Activated T-cell treated with anti-CD3 and anti-CD28 coated beads for 48 hours (primary cell): ENCODE data around the gene BACH1.

Experiments used
- DNase-seq: peaks from one replicate; pipeline ENCODE4 v3.0.0-alpha.2; 2020; ENCODE audit warnings: low read depth

Gene BACH1

DNA sequence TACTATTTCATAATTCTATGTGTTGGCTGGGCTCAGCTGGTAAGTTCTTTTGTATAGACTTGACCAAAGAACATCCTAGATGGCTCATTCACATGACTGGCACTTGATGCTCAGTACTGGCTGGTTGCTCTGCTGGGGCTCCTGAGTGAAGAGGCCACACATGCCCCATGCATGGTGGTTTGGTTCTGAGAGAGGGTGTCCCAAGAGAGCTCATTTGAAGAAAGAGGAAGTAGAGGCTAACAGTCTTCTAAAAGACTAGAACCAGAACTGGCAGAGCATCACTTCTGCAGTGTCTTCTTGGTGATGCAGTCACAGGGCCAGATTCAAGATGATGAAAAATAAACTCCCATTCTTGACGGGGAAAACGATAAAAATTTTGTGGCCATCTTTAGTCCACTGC is 5.2 kb upstream of the BACH1 start:
- no peak for DNase-seq

DNA sequence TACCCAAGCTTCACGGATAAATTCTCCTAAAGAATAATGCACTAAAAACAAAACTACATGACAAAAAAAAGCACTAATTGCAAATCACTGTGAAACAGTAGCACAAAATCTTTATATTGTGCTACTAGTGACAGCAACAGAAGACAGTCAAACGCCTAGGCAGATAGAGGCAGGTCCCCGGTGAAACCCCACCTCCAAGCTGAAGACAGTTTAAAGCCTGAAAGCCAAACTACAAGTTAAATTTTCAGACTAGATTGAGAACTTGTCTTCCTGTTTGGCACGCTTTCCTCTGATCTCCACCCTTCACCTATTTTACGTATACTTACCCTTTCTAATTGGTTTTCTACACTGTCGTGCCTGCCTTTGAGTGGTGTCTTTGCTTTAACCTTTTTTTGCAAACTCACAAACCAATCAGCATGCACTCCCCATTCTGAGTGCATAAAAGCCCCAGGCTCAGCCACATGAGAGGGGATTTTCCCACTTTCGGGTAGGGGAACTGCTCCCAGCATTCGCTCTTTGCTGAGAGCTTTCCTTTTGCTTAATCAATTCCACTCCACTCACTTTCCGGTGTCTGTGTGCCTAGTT is 3.6 kb upstream of the BACH1 start:
- DNase-seq, result no peak

DNA sequence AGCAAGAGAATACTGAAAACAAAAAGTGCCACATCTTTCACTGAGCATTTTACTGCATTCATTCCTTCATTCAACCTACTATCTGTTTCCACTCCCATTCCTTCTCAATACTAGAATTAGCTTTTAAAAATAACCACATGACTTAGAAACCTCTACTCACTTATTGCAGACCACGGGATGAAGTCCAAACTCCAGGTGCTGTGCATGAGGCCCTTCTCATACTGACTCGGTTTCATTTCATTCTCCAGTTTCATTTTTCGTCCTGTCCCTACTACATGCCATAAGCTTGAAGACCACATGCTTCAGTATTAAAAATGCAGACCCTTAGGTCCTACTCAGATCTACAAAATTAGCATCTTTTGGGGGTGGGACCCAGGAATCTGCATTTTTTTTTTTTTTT is 2.3 kb upstream of the BACH1 start:
- DNase-seq, result no peak

DNA sequence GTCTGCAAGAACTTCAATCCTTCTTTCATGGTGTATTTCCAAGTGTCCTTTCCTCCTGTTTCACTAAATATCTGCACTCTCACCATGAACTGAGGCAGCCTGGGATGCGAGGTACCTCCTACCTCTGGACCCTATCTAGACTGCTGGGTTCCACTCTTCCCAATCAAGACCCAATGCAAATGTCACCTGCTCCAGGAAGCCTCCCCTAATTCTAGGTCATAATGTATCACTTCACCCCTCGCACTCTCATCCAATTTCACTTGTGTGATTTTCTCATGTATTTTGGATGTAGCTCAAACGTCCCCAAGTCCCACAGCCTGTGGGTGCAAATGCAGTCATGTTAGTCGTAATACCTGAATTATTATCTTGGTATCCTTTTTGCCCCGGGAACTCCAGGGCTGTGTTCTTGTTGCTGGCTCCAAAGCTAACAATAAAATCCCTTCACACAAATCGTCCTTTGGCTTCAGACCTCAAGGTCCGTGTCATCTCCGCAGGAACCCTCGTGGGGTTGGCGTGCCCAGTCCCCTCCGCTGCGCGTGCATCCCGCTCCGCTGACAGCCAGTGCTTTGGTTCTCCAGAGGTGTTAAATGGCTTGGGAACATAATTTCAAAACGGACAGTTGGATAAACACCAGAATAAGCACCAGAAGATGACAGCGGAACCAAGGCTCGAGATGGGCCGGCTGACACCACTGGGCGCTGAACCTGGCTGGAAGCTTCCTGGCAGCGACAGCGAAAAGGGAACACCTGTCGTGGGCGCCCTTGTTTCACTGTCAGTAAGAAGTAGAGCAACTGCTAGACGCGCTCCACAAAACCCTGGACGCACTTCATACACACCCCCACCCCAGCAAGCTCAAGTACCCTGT is 1.0 kb upstream of the BACH1 start:
- DNase-seq, result no peak

DNA sequence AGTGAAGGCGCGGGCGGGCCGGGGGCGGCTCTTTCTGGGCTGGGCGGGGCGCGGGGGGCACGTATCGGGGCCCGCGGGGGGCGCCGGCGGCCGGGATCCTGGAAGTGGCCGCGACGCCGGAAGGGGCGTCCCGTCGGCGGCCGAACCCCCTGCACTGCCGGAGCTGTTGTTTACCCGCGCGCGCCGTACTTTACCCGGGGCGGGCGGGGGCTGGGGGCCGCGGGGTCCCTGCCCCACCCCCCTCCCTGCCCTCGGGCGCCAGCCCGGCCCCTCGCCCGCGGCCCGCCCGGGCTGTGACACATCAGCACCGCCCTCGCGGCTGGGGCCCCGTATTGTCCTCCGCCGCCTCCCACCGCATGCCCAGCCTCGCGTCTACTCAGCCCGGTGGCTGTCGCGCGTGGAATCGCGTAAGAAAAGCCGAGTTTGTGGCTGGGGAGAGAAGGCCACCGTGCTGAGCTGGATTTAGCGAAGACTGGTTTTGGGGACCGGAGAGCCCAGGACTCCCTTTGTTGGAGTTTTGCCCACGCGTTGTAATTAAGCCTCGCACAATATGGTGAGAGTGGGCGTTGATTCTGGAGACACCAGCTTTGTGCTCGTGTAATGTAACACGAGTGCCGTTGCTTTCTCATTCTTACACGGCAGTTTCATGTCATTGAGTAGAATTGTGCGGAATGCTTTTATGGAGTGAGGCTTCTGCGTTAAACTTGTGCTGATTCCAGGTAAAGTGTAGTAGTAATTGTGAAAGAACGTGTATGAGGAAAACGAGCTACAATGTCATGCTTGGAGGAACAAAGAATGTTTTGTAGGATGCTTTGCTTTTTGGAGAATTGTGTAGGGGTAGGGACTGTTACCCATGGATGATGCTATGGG is 559 bp downstream of the BACH1 start:
- peak; percentile 70 for DNase-seq

DNA sequence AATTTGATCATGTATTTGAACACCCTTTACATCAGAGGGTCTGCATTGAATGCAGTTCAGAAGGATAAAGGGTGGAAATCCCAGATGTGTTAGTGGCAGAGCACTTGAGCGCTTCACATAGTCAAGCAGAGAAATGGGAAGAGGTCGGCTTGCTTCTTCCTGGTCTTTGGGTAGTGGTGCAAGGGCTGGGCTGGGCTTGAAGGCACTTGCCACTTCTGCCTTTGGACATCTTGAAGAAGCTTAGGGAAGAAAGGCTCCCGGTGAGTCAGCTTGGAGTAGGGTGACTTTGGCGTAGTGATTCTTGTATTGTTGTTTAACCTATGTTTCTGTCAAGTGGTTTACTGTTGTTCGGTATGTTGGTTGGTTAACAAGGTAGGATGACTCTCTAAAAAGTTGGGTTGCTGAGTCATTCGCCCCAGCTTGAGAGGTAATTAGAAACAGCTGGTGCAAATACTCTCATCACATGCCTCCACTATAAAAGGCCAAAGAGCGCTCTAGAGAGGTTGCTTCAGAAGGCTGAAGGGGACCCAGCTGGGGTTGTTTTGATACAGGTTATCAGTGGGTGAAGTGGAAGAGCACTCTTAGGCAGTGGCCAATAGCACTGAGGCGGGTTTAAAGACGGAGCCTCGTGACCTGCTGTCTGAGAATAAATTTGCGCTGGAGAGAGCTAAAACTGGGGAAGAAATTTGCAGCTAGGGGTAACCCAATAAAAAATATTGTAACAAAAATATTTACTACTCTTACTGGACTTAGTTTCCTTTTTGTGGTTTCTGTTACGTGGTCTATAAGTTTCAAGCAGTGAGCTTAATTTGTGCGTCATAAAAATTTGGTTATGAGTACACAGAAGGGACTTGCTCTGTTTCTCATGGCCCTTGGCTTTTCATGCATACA is 1.4 kb downstream of the BACH1 start:
- DNase-seq, result no peak

DNA sequence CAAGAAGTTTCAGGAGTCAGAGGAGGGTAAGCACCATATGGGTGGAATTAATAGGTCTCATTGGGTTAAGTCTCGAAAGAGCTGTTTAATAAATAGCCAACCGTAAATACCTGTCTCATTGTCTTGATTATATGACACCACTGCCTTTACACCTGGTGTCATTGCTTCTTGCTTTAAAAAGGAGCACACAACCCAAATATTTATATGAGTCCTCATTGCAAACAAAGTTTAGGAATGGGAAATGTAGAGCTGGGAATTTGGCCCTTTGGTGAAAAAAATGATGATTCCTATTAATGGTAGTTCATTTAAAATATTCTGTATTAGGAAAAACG is 2.1 kb downstream of the BACH1 start:
- DNase-seq, result no peak

DNA sequence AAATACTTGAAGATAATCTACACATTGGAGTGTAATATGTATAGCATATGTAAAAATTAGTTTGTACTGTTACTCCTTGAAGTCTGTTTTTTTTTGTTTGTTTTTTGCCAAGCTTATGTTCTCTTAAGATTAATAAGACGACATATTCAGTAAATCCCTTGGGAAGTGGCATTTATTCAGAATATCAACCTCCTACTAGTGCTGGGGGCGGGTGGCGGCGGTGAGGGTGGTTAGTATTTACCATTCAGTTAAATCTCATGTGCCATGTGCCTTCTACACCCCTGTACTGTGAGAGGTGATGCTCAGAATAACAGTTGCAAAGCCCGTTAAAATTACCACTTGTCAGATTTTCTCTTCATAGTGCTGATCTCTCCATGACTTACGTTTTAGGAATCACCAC is 3.0 kb downstream of the BACH1 start:
- no peak for DNase-seq

DNA sequence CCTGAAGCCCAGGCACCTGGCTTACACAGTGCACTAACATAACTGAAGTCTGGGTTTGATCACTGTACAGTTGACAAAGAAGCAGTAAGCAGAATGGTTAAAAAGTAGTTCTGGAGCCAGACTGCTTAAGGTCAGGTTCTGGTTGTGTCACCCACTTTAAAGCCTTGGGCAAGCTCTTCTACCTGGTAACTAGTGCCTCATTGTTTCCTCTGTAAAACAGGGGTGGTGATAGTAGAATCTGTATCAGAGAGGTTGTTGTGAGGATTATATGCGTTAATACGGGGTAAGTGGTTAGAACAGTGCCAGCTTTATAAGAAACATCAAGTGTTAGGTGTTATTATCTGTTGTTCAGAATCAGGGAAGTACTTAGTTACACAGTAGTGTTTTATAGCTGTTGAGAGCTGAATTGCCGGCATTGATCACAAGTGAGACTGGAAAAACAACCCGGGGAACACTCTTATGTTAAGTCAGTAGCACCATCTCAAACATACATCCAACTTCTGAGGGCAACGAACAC is 3.7 kb downstream of the BACH1 start:
- DNase-seq, result no peak

DNA sequence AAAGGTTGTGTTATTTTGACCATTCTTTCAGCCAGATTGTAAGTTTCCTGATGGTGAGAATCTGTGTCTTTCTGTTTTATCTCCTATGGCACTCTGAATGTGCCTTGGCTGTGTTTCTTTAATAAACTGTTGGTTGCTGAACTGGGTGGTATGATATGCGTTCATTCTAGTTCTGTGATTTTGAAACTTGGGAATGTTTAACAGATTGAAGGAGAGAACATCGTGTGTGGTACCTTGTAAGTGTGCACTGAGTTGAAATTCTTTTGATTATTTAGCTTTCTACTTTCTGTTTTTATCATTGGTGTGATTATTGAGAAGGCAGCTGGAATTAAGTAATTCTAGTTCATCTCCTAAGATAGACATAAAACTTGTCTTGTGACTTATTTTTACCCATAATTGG is 4.6 kb downstream of the BACH1 start:
- no peak for DNase-seq

DNA sequence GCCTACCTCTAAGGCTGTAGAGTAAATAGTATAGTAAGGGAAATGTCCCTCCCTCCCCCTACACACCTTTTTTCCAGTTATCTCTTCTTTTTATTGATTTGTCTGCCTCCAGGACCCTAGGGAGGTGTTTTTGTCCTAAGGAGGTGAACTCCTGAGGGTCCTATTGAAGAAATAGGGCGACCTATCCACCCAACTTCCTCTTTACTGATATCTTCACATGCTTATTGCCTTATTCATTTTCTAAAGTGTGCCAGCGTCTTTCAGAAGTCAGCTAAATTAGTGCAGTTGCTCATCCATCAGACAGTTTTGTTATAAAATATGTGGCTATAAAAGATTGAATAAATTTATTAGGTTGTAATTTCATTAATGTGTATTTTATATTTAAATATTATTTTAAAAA is 5.9 kb downstream of the BACH1 start:
- DNase-seq, result no peak

DNA sequence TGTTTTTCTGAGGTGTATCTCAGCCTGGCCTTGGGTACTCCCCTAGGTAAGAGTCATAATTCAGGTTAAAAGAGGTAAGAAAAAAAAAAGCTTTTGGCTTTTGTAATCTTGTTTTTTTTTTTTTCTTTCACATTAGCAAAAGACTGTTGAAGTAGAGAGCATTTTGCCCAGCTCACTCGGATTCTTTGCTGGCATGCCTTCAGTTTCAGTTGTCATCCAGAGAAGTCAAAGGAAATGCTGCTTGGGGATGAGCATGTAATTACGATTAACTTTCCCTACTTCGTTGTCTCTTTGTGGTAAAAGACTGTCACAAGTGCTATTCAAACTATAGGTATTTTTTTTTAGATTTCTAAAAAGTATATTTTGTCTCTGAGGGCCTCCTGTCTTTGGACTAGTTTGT is 6.3 kb downstream of the BACH1 start:
- DNase-seq, result no peak

DNA sequence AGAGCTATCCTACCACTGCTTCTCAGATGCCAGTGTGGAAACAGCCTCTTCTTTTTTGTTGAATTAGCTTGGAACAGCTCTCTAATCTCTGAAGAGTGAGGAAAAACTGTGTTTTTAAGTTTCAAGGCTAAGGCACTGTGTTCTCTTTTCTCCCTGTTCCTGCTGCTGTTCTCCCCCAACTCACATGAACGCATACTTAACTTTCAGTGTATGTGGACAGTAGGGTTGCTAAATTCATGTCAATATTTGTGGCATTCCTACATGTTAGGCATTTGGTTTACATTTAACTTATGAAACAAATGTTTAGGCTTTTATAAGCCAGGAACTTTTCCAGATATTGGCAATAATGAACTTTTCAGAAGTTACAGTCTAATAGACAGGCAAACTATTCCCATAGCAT is 6.8 kb downstream of the BACH1 start:
- DNase-seq, result no peak

DNA sequence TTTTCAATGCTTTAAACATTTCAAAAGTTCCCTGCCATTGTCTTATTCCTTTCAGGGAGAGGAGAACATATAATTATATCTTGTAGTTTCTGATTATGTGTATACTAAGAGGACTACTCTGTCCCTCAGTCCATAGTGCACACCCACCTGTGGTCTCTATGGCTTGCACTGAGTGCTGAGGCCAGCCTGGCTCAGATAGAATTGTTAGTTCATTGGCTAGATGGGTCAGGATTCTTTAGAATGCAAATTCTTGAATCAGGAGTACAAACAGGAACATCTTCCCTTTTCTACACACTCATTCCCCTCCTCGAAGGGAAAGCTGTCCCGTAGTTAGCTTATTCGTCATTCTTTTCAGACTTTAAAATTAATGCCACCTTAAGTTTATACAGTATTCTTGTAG is 8.2 kb downstream of the BACH1 start:
- no peak for DNase-seq

DNA sequence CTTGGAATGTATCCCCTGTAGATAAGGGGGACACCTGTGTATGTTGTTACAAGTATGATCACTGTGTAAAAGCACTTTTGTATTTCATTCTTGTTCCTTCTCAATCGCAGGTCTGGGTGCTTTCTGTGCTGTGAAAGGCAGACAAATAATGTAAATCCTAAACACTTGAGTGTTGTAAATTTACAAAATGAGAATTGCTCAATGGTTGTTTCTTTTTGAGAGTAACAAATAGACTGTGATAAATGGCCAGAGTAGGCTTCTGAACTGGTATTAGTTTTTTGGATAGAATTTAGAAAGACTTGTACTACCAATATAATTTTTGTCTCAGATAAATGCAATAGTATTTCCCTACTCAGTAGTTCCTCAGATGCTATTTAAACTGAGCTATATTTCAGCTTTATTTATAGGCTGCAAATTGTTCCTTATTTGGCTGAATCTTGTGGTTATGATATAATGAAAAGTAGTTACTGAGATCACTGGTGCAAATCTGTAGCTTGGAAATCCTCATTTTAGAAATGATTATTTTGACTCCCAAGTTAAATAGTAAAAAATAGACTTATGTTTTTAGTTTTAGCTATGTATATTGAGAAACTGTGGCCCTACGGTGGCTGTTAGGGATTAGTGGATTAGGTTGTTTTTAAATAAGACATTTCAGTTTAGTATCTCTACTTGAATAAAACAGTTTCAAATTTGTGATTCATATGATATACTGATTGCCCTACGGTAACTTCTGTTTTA is 9.2 kb downstream of the BACH1 start:
- no peak for DNase-seq

DNA sequence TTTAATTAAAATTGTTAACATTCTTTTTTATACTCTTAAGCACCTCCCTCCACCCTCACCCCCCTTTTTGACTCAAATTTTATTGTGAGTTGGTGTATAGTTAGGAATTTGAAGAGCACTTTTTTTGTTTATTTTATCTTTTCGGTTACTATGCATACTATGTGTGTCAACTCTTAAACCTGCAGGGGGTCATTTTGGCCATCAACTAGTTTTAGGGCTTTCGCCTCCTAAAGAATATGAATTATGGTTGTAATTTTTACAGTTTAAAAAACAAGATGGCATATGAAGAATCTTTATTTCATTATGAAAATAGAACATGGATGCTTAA is 9.7 kb downstream of the BACH1 start:
- DNase-seq, result no peak

DNA sequence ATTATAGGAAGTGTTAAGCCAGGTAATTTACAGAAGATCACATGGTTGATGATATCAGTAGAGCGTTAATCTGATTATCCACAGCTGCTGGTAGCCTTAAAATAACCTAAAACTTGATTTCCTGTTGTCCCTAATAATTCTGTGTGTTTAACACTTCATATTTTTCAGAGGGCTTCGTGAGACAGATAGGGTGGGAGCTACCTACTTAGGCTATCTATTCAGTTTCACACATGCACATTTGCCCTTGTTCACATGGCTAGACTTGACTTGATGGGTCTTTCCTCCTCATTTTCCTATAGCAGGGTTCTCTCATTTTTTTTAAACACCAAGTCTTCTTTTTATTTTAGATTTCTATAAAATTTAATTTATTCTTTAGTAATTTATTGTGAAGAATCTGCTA is 11.0 kb downstream of the BACH1 start:
- DNase-seq, result no peak

DNA sequence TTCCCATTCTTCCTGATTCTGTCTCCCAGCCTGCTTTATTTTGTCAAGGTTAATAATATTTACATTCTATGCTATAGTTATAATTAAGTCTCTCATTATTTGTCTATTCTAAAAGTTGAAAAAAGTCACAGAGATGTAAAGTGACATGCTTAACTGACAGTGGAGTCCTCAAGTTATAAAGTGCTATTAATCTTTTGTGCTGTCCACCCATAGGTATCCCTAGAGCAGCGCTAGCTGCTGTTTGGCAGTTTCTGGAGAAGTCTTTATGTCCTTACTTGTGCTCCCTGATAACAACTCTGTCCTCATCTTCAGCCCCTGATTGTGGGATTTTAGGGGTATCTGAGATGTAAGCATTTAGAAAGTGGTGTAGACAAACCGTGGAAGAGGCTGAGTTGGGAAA is 13.1 kb downstream of the BACH1 start:
- DNase-seq, result no peak

DNA sequence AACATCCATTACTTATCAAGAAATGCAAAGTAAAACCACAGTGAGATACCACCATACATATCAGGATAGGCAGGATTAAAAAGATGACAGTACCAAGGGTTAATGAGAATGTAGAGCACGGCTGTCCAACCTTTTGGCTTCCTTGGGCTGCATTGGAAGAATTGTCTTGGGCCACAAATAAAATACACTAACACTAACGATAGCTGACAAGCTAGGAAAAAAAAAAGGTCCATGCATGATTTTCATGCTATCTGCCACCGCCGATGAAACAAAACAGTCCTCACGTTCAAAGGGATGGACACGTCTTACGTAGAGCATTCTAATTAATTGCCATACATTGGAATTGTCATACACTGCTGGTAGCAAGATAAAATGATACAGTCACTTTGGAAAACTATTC is 14.3 kb downstream of the BACH1 start:
- no peak for DNase-seq

DNA sequence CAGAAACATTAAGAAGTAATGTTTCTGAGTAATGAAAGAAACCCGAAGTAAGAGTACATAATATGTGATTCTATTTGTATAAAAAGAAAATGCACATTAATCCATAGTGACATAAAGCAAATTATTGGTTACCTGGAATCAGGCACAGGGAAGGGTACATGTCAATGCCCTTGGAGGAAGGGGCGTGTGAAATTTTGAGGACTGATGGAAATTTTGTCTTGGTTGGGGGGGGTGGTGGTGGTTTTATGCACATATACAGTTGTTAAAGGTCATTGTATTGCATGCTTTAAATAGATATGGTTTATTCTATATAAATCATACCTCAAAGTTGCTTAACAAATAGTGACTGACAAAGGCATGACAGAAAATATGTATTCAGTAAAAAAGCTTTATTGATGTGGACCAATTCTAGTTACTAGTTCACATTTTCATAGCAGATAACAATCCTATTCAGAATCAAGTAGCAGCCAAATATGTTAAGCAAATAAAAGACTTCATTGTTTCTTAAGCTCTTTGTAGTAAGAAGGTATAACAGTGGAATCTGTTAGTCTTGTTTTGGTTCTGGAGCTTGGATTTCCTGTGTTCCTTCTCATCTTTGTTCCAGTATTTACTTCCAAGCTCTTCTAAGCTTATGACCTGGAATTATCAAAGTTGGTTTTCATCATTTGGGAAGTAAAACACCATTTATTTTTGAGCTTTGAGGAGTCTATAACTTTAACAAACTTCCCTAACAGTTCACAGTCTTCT is 15.1 kb downstream of the BACH1 start:
- DNase-seq, result no peak
